Motor neuron (in vitro differentiated cells): ENCODE measurements around the gene TMEM256. TPM values are rescaled to one million over a fixed set of nuclear protein-coding genes. Genes with fewer than 3 reads are reported as not detected.
A peak's percentile ranks its signal among the peaks of the same experiment; 100 is the strongest.

Experiments
- ATAC-seq, 8 experiments: fragments of 200-7000 bp; cut with Tn5 transposase; replicated peaks in 6 of 8; 2 replicates each; pipeline ENCODE4 v1.8.0; 2021; ENCODE audit warnings: mild to moderate bottlenecking in 8 of 8, moderate library complexity in 8 of 8
- H3K27ac ChIP-seq, 2 donors: fragments of 250-450 bp; sonication (Bioruptor Pico); 2 replicates each; pipeline ENCODE4 v1.9.0; 2021; ENCODE audit warnings: antibody characterized with exemption in 2 of 2, mild to moderate bottlenecking in 2 of 2, moderate library complexity in 1 of 2
- H3K4me1 ChIP-seq, 2 donors: fragments of 250-450 bp; sonication (Bioruptor Pico); replicated peaks in 1 of 2; 2 replicates each; pipeline ENCODE4 v1.6.1; 2021; ENCODE audit warnings: antibody characterized with exemption in 2 of 2, mild to moderate bottlenecking in 2 of 2, moderate library complexity in 1 of 2
- H3K4me3 ChIP-seq, 5 donors: fragments of 250-450 bp; sonication (Bioruptor Pico); 2 replicates each; pipeline ENCODE4 v1.9.0; 2021; ENCODE audit warnings: antibody characterized with exemption in 5 of 5, mild to moderate bottlenecking in 5 of 5, moderate library complexity in 4 of 5
- WGBS, 10 experiments: fragments of 450-650 bp; shearing (Covaris generic); methylation state at CpG; one replicate each; pipeline ENCODE4 v1.0.0; 2022; 5-methylcytosine and 5-hydroxymethylcytosine counted together
- in situ Hi-C, 9 experiments: fragments of 400-800 bp; cut with MboI; loops; one replicate each; pipeline ENCODE4 v1.15.0; 2021; ENCODE audit warnings: low sequenced_read_pairs in 9 of 9, low pct_unique_long_range_greater_than_20kb in 2 of 9; ENCODE audit not compliant: unreplicated experiment in 9 of 9
- total RNA-seq, 8 experiments: library from RNA; unstranded; fragments of 300-600 nt; gene quantifications; 2 replicates each; pipeline versions ENCODE4 v1.2.3 to v1.2.4, GENCODE V29; 2022

TMEM256 gene
- total RNA-seq, 8 experiments from 2014 or later: 50.7 to 141 (median 111) TPM

DNA sequence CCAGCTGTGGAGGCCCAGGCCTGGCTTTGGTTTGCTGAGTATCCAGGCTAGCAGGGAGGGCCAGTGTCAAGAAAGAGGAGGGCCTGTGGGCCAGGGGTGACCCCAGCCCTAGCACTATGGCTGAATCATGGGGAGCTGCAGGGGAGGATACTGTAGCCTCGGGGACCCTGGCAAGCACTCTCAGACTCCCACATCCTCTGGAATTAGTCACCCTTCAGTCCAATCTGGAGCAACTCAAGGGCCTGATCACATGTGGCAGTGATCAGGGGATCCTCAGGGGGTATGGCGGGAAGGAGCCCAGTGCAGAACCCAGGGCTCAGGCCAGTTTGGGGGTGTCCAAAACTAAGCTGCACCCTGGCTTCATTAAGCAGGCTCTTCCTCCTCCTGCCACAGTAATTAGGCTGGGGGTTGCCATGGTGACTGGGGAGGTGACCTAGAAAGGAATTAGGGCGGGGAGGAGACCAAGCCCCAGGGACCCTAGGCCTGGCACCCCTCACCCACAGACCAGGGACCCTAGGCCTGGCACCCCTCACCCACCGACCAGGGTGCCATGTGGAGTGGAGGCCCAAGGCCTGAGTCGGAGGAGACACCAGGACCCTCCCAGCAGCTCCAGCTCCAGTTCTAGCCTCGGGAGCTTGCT, 9.6 kb upstream of the TMEM256 start:
- H3K27ac ChIP-seq: no peak overlapping the region
- WGBS, 10 experiments: 60 to 100% (median 95%) methylated on average over 1 to 2 of the region's 6 CpGs; no CpG with 5 or more reads in 6 of the 10 experiments
- H3K4me1 ChIP-seq: peaks cover 4% of the 10 kb centered on the region in 2 donors
- peak in 2 of 8 experiments; percentile 28 to 31 for ATAC-seq
- in situ Hi-C loops: no loop called here
- no peak overlapping the region for H3K4me3 ChIP-seq

DNA sequence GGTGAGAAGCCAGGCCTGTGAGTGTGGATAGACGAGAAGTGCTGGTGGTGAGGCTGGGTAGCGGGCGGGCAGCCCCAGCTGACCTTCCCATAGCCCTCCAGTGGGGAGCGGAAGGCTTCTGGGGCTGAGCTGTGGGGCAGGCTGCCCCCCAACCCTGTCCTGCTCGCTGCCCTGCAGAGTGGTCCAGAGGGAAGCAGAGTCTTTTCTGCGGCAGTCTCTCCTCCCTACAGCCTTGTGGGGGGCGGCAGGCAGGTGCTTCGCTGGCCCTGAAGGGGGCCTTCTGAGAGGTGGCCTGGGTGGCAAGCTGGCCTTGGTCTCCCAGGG, 7.5 kb upstream of the TMEM256 start:
- ATAC-seq: no peak
- in situ Hi-C loops: no loop called here
- no peak overlapping the region for H3K27ac ChIP-seq
- no peak overlapping the region for H3K4me3 ChIP-seq
- peaks cover 10 to 12% of the 10 kb centered on the region in 2 donors for H3K4me1 ChIP-seq
- WGBS, 10 experiments: 92 to 100% methylated on average over 2 to 4 of the region's 8 CpGs; no CpG with 5 or more reads in 8 of the 10 experiments

DNA sequence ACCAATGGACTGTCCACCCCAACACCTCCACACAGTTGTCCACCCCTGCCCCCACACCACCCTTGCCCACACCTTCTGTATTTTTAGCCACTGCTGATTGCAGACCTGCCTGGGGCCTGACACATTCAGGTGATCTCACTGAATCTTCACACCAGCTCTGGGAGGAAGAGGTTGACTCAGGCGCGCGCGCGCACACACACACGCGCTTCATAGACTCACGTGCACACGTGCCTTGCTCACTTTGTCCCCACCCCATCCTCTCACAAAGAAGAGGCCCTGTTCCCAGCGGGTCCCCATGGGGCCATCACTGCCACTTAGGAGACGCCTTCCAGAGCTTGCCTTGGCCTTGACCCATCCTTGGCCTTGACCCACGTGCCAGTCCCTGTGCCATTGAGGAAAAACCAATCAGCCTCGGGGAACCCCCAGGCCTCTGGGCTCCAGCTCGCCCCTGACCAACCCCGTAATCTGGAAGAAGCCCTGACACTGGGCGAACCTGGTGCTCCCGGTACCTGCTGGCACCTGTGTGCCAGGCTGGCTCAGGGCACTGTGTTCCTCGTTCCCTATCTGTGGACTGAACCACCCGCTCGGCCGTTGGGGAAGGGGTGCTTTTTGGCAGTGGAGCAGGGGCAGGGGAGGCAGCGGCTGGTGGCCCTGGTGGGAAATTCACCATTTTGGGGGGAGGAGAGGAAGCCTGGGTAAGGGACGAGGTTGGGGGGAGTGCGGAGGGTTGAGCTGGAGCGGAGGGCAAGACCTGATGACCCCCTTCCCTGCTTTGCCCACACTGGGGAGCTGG, 6.9 kb upstream of the TMEM256 start:
- 64 to 100% (median 93%) methylated on average over 2 to 12 of the region's 25 CpGs; no CpG with 5 or more reads in 6 of the 10 experiments for WGBS, 10 experiments
- H3K27ac ChIP-seq: no peak overlapping the region
- in situ Hi-C loops: no loop called here

DNA sequence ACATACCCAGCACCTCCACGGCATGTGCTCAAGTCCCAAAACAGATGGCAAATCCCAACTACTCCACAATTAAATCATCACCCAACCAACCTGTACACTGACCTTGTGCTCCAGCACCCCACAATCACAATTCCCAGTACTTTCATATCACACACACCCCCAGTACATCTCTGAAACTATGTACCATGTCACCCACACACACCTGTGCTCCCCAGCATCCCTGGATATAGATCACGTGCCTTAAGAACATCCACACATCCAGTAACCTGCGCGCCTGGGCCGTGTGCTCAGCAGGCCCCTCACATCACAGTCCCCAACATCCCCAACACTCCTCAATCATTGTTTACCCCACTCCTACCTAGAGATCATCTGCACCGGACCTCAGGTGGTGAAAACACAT, 5.8 kb upstream of the TMEM256 start:
- ATAC-seq: no peak
- 90 to 100% (median 100%) methylated on average over 1 to 2 of the region's 6 CpGs; no CpG with 5 or more reads in 7 of the 10 experiments for WGBS, 10 experiments
- H3K4me1 ChIP-seq: peaks cover 10 to 16% of the 10 kb centered on the region in 2 donors
- in situ Hi-C loops: no loop called here
- no peak overlapping the region for H3K27ac ChIP-seq
- no peak overlapping the region for H3K4me3 ChIP-seq

More for the DNA sequence above, 6.9 kb upstream of the TMEM256 start:
- Histone ChIP-seq H3K4me1 (peaks cover 10 to 16% of the 10 kb centered on the region in 2 donors), H3K4me3 (no peak overlapping the region)
- ATAC-seq: no peak

DNA sequence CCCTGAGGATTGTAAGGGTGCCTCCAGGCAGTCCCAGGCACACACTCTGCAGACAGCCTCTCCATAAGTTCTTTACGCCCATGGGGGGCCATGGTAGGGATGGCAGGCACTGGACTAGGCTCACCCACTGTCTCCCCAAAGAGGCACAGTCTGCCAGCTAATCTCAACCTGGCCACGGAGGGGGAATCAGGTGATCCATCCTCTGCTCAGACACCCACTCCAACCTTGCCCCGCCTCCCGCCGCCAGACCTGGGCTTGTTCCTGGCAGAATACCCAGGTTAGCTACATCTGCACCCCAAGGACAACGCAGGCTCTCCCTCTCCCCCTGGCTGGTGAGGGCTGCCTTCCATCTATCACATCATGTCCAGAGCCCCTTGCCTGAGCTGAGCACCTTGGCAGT, 5.0 kb upstream of the TMEM256 start:
- no peak for ATAC-seq
- in situ Hi-C loops: no loop called here
- H3K4me1 ChIP-seq: peaks cover 10 to 16% of the 10 kb centered on the region in 2 donors
- WGBS, 10 experiments: no CpG with 5 or more reads among the region's 6 CpGs
- H3K4me3 ChIP-seq: no peak overlapping the region
- H3K27ac ChIP-seq: no peak overlapping the region

DNA sequence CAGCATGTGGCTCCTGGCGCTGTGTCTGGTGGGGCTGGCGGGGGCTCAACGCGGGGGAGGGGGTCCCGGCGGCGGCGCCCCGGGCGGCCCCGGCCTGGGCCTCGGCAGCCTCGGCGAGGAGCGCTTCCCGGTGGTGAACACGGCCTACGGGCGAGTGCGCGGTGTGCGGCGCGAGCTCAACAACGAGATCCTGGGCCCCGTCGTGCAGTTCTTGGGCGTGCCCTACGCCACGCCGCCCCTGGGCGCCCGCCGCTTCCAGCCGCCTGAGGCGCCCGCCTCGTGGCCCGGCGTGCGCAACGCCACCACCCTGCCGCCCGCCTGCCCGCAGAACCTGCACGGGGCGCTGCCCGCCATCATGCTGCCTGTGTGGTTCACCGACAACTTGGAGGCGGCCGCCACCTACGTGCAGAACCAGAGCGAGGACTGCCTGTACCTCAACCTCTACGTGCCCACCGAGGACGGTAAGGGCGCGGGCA, 4.4 kb upstream of the TMEM256 start:
- ATAC-seq: no peak
- WGBS, 10 experiments: 80 to 96% (median 95%) methylated on average over 2 to 15 of the region's 58 CpGs; no CpG with 5 or more reads in 7 of the 10 experiments
- peaks cover 10 to 16% of the 10 kb centered on the region in 2 donors for H3K4me1 ChIP-seq
- H3K4me3 ChIP-seq: no peak overlapping the region
- in situ Hi-C loops: no loop called here
- H3K27ac ChIP-seq: no peak overlapping the region

DNA sequence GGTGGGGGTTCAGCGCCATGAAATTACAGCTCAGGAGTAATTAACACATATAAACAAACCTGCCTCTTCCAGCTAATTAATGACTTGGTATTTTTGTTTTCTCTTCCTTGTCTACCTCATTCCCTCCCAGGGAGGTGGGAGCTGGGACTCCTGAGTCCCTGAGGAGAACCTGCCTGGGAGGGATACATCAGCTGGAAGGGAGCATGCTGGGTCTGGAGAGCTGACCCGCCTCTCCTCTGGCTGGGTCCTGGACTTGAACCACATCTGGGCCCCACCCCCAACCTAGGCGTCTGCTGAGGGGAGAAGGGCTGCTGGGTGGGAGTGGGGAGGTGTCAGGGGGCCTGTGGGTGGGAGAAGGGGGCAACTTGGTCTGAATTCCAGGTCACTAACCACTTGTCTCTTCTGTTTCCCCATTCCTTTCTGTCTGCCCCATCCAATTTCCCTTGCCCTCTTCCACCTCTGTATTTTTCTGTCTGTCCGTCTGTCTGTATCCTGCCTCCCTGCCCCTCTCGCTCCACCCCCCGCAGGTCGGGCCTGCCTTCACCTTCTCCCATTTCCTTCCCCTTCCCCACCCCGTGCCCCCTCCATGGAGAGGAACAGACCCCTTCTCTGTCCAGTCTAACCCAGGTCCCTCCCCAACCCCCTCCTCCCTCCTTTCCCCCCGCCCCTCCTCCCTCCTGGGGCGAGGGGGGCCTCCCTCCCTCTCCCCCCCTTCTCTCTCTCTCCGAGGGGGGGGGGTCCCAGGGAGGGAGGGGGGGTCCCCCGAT, 3.8 kb upstream of the TMEM256 start, which contains the start of gene NLGN2:
TSS of gene NLGN2 (plus strand) at position 361 of the 767 bp plus-strand sequence. CDS start 411 bp downstream, outside the sequence.
- peaks cover 16 to 21% of the 10 kb centered on the region in 2 donors for H3K4me1 ChIP-seq
- ATAC-seq: no peak
- in situ Hi-C loops: no loop called here
- no peak within 1 kb of the TSS for H3K27ac ChIP-seq
- H3K4me3 ChIP-seq: peak within 1 kb of the TSS; percentile 59 to 88 (median 65)
- WGBS, 10 experiments: 60 to 86% methylated on average over 1 of the region's 12 CpGs; no CpG with 5 or more reads in 8 of the 10 experiments

DNA sequence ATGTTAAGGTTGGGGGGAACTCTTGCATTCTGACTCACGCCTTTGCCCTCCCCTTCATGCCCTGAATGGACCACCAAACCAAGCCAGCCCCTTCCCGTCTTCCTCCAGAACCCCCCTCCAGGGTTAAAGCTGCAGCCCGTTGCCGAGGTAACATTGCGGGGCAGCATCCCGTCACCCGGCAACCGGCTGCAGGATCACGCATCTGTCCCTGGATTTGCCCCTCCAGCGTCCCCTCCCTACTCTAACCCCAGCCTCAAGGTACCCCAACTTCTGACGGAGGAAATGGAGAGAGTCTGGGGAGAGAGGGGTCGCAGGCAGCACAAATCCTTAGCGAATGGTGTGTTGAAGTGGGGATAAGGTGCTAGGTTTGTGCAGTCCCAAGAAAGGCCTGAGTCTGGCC, 3.2 kb upstream of the TMEM256 start:
- peaks cover 19 to 22% of the 10 kb centered on the region in 2 donors for H3K4me1 ChIP-seq
- WGBS, 10 experiments: 58 to 72% methylated on average over 6 to 7 of the region's 13 CpGs; no CpG with 5 or more reads in 8 of the 10 experiments
- in situ Hi-C loops: no loop called here
- ATAC-seq: no peak
- H3K4me3 ChIP-seq: peak overlapping the region in 4 of 5 donors; percentile 59 to 88 (median 69)
- H3K27ac ChIP-seq: no peak overlapping the region

DNA sequence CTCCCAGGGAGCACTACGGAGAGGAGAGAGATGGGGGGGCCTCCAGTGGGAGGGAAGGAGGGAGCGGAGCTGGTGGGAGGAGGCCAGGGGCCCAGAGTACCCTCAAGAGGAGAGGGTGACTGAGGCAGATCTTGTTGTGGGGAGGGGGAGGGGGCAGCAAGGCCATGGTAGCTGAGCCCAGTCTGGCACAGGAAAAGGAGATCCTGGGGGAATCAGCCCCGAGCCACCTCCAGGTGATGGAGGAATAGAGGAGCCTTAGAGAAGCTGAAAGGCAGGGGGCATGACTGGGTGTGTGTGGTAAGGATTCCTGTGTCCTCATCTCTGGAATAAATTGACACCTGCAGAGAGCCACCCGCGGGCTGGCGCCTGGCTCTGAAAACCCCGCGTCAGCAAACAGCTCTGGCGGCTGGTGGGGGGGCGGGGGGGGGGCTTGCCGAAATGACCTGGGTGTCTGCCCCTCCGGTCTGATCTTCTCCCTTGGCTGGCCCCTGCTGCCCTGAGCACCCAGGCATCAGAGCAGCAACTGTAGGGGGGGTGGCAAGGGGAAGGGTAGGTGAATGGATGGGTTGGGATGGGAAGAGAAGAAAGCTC, 2.4 kb upstream of the TMEM256 start:
- Histone ChIP-seq H3K27ac (peak overlapping the region; percentile 86 to 89), H3K4me1 (peaks cover 19 to 22% of the 10 kb centered on the region in 2 donors), H3K4me3 (peak overlapping the region; percentile 59 to 88 (median 65))
- 0 to 20% (median 8%) methylated on average over 1 to 2 of the region's 12 CpGs; no CpG with 5 or more reads in 5 of the 10 experiments for whole genome bisulfite sequencing, 10 experiments
- in situ Hi-C loops: no loop called here
- no peak for ATAC-seq

DNA sequence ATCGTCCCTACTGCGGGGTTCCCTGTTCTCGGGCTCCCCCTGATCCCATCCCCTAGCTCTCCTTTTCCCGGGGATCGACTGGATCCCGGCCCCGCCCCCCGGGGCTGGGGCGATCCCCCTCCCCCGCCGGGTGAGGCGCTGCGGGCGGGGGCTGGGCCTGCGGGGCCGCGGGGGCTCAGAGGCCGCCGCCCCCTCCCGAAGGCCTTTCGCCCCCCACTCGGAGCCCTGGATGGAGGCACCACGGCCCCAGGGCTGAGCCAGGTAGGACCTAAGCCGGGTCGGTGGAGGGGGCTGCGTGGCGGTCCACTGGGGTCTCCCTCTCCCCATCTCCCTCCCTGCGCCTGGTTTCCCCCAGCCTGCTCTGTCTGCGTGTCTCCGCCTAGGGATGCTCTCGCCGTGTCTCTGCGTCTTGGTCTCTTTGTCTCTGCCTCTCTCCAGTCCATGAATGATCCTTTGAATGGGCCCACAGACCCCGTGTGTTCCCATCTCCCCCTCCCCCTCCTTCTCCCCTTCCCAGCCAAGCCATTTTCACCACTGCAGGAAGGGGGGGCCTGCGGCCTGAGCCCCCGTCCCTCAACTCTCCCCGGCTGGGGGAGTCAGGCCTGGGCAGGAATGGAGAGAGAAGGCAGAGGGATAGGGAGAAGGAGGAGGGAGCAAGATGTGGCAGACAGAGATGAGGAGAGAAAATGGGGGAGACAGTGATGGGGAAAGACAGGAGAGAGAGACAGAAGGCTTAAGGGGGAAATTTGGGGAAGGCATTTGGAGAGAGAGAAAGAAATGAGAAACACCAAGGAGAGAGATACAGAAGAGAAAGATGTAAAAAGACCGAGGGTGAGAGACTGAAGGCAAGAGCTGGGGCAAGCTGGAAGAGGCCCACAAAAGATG, 1.7 kb upstream of the TMEM256 start:
- Histone ChIP-seq H3K4me3 (peak overlapping the region; percentile 59 to 88 (median 65)), H3K27ac (peak overlapping the region; percentile 86 to 89), H3K4me1 (peaks cover 19 to 22% of the 10 kb centered on the region in 2 donors)
- peak in 4 of 8 experiments; percentile 1 to 6 (median 2) for ATAC-seq
- 0 to 80% (median 7%) methylated on average over 1 to 3 of the region's 38 CpGs; no CpG with 5 or more reads in 1 of the 10 experiments for WGBS, 10 experiments
- in situ Hi-C loops: no loop called here

DNA sequence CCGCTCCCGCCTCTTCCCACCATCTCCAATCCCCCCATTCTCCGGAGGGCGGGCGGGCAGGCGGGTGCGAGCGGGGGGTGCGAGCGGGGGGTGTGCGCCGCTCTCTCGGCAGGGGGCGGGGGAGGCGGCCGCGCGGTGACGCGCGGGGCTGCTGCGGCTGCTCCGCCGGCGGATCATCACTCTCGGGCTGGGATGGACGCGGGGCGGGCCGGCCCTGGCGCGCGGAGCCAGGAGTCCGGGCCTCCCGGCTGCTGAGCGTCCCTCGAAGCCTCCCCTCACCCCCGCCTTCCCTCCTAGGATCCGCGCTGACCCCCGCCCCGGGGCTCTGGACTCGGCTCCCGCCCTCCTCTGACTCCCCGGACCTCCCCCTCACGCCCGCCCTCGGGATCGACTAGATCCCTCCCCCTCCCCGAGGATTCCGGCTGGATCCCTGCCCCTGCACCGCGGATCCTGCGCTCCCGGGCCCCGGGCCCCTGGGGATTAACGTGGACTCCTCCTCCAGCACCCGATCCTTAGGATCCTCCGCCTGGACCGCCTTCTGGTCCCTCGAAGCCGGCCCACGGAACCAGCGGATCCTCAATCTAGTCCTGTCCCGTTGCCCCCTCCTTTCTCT, 946 bp upstream of the TMEM256 start:
- in situ Hi-C loops: no loop called here
- WGBS, 10 experiments: no CpG with 5 or more reads among the region's 65 CpGs
- Histone ChIP-seq H3K4me1 (peaks cover 19 to 22% of the 10 kb centered on the region in 2 donors), H3K27ac (peak overlapping the region; percentile 86 to 89), H3K4me3 (peak overlapping the region; percentile 59 to 88 (median 65))
- ATAC-seq: peak in 7 of 8 experiments; percentile 1 to 44 (median 35)
